Heart left ventricle (tissue), 16 donors: ENCODE measurements around the gene GAB2. TPM values are rescaled to one million over a fixed set of nuclear protein-coding genes. Genes with fewer than 3 reads are reported as not detected.

Experiments
- ATAC-seq, 4 donors: fragments of 200-7000 bp; cut with Tn5 transposase; one replicate each; pipeline ENCODE4 v1.9.1; 2020 to 2022; ENCODE audit warnings: moderate library complexity in 4 of 4, mild to moderate bottlenecking in 3 of 4, moderate number of reproducible peaks in 1 of 4
- DNase-seq, 5 donors: peaks; one replicate each; pipeline ENCODE4 v3.0.0-alpha.2; 2020
- H3K27ac ChIP-seq, 12 donors: fragments of 200-600 bp; sonication (generic) in 4 of 12; one replicate each; pipeline versions ENCODE4 v1.5.0 to v1.8.0; 2016 to 2022; ENCODE audit warnings: mild to moderate bottlenecking in 2 of 12
- H3K27me3 ChIP-seq, 9 donors: fragments of 200-600 bp; sonication (generic) in 2 of 9; one replicate each; pipeline versions ENCODE4 v1.5.1 to v1.8.0; 2016 to 2022; ENCODE audit warnings: mild to moderate bottlenecking in 3 of 9
- H3K36me3 ChIP-seq, 9 donors: fragments of 200-600 bp; sonication (generic) in 2 of 9; one replicate each; pipeline versions ENCODE4 v1.5.0 to v1.8.0; 2018 to 2022; ENCODE audit warnings: mild to moderate bottlenecking in 2 of 9
- H3K4me1 ChIP-seq, 12 donors: fragments of 200-600 bp; sonication (generic) in 4 of 12; one replicate each; pipeline versions ENCODE4 v1.5.0 to v1.8.0; 2016 to 2022; ENCODE audit warnings: mild to moderate bottlenecking in 3 of 12
- H3K4me3 ChIP-seq, 12 donors: fragments of 200-600 bp; sonication (generic) in 4 of 12; one replicate each; pipeline versions ENCODE4 v1.5.0 to v1.8.0; 2017 to 2022; ENCODE audit warnings: mild to moderate bottlenecking in 9 of 12, moderate library complexity in 4 of 12
- H3K9me3 ChIP-seq, 12 donors: fragments of 200-600 bp; sonication (generic) in 4 of 12; one replicate each; pipeline versions ENCODE4 v1.5.0 to v1.8.0; 2016 to 2022; ENCODE audit warnings: mild to moderate bottlenecking in 1 of 12
- POLR2A ChIP-seq, 2 donors: fragments of 450-650 bp; IDR thresholded peaks; one replicate each; pipeline ENCODE4 v1.6.1; 2017; ENCODE audit warnings: antibody characterized with exemption in 2 of 2, mild to moderate bottlenecking in 2 of 2, moderate library complexity in 2 of 2
- whole genome bisulfite sequencing, 4 donors: extraction: QIAGEN DNeasy Blood & Tissue Kit in 2 of 4; methylation state at CpG; one replicate each; pipeline versions ENCODE4 v1.1.5 to v1.1.7; 2013 to 2018; 5-methylcytosine and 5-hydroxymethylcytosine counted together
- intact Hi-C, 10 donors: fragments of 100-400 bp; cut with DNase I; formaldehyde crosslinking; loops; one replicate each; pipeline versions ENCODE4 v1.11.1 to v1.14.2; 2022
- polyA plus RNA-seq, 2 donors: library from polyadenylated mRNA; stranded (reverse); fragments of 200-250 nt; gene quantifications; one replicate each; pipeline ENCODE4 v1.2.3, GENCODE V29; 2013
- total RNA-seq, 9 donors: library from RNA; depleted of rRNA in 2 of 9; stranded (reverse); fragments of >200 nt in 2 of 9; fragmentation: NEBNext Ultra II Directional in 3 of 9; extraction: Animal tissue kit (Norgen Biotek cat#: 25700) in 3 of 9; gene quantifications; one replicate each; pipeline versions ENCODE4 v1.1.0 to v1.2.4, GENCODE V29; 2016 to 2023
- TF ChIP-seq, protein P1 (sequence below), 12 donors: fragments of 200-600 bp; sonication (generic) in 4 of 12; IDR thresholded peaks; one replicate each; pipeline versions ENCODE4 v1.5.0 to v1.8.0; 2018 to 2022; ENCODE audit warnings: antibody characterized with exemption in 12 of 12, mild to moderate bottlenecking in 5 of 12
- donor health status: ischemic (EF 13 %, LVEDD 7.1; RV severe dilation, severe dysfunction).
- donor health status: healthy with polysubstance abuse.
- donor health status: DM: no; HTN: yes; CAD: no.
- donor health status: DM: no; HTN: no; CAD: no.
- donor health status: ischemic (EF 25% LVEDD 6.9; RV normal size, moderate dysfunction).
- donor health status: ischemic (EF 25% LVEDD 5.7; RV mildly dilated, moderate dysfunction).
- donor health status: healthy.
- donor health status: DM: yes; HTN: yes; CAD: no.
- donor health status: ischemic (EF 35%, LVEDD 5.7; RV mildly dilated, moderate dysfunction).
- donor health status: nonischemic (EF 11% LVEDD 7.7; RV severe dilation, severe dysfunction).
- donor health status: DM: yes; HTN: yes; CAD: no.
- donor health status: PGD.
- donor health status: ischemic (EF 29% LVEDD 5.4; RV normal size, mild dysfunction).
- donor health status: nonischemic (EF 23%, LVEDD 6.1; RV moderate dilation, normal function).

GAB2 gene
- total and polyA plus RNA-seq, 11 donors: 6.1 to 53.0 (median 30.0) TPM

GRCh38 chr11:78444726-78445125 is 27.1 kb upstream of the GAB2 start:
- H3K36me3 ChIP-seq: peaks cover 0 to 29% (median 16%) of the 10 kb centered on the region in 9 donors
- ATAC-seq (no peak), DNase-seq (no peak)
- H3K4me3 ChIP-seq: no peak overlapping the region
- H3K4me1 ChIP-seq: no peaks in the 10 kb centered on the region
- WGBS, 4 donors: 84 to 95% (median 89%) methylated on average over 1 of the region's 1 CpG
- TF ChIP-seq, protein P1, sequence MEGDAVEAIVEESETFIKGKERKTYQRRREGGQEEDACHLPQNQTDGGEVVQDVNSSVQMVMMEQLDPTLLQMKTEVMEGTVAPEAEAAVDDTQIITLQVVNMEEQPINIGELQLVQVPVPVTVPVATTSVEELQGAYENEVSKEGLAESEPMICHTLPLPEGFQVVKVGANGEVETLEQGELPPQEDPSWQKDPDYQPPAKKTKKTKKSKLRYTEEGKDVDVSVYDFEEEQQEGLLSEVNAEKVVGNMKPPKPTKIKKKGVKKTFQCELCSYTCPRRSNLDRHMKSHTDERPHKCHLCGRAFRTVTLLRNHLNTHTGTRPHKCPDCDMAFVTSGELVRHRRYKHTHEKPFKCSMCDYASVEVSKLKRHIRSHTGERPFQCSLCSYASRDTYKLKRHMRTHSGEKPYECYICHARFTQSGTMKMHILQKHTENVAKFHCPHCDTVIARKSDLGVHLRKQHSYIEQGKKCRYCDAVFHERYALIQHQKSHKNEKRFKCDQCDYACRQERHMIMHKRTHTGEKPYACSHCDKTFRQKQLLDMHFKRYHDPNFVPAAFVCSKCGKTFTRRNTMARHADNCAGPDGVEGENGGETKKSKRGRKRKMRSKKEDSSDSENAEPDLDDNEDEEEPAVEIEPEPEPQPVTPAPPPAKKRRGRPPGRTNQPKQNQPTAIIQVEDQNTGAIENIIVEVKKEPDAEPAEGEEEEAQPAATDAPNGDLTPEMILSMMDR (IDR thresholded peaks at IDR 0.05): no peak
- no peak for TF ChIP-seq POLR2A (IDR thresholded peaks at IDR 0.05)
- H3K27ac ChIP-seq: no peak overlapping the region
- H3K27me3 ChIP-seq: no peaks in the 10 kb centered on the region
- H3K9me3 ChIP-seq: no peaks in the 10 kb centered on the region
- intact Hi-C loops: no loop called here

DNA sequence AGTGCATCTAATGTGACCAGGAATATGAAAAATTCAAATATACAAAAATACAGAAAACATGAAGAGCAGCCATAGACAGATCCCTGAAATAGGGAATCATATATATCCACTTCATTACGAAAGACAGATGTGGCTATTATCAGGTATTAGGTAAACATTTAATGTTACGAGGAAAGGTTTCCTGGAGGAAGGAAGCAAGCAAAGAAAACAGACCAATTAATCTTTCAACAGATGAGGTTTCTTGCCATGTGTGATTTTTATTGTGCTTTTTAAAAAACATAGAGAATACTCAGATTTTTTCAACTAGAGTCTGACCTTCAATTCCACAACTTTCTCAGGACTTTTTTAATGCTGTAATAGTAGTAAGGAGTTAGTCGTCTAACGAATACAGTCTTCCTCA is 24.3 kb upstream of the GAB2 start:
- no peak overlapping the region for H3K4me3 ChIP-seq
- no peaks in the 10 kb centered on the region for H3K27me3 ChIP-seq
- no peak for ATAC-seq
- H3K36me3 ChIP-seq: peaks cover 0 to 29% (median 16%) of the 10 kb centered on the region in 9 donors
- no peak overlapping the region for H3K27ac ChIP-seq
- H3K9me3 ChIP-seq: no peaks in the 10 kb centered on the region
- TF ChIP-seq, protein P1 (IDR thresholded peaks at IDR 0.05): no peak
- TF ChIP-seq POLR2A (IDR thresholded peaks at IDR 0.05): no peak
- intact Hi-C loops: no loop called here
- no peak for DNase-seq
- WGBS, 4 donors: 83 to 89% (median 85%) methylated on average over 4 of the region's 4 CpGs
- no peaks in the 10 kb centered on the region for H3K4me1 ChIP-seq

- H3K27me3 ChIP-seq: no peaks in the 10 kb centered on the region
- H3K4me1 ChIP-seq: peaks cover 0 to 2% (median 0%) of the 10 kb centered on the region in 12 donors
- DNase-seq (no peak), ATAC-seq (no peak)
- no peaks in the 10 kb centered on the region for H3K9me3 ChIP-seq
- H3K27ac ChIP-seq: no peak overlapping the region
- H3K4me3 ChIP-seq: no peak overlapping the region
- TF ChIP-seq POLR2A (IDR thresholded peaks at IDR 0.05): no peak
- TF ChIP-seq, protein P1 (IDR thresholded peaks at IDR 0.05): no peak
- 68 to 71% (median 71%) methylated on average over 5 of the region's 5 CpGs for WGBS, 4 donors
- H3K36me3 ChIP-seq: peaks cover 0 to 26% (median 13%) of the 10 kb centered on the region in 9 donors
- intact Hi-C loops: no loop called here
These were observed 20.8 kb upstream of the GAB2 start for GRCh38 chr11:78438298-78438975.

DNA sequence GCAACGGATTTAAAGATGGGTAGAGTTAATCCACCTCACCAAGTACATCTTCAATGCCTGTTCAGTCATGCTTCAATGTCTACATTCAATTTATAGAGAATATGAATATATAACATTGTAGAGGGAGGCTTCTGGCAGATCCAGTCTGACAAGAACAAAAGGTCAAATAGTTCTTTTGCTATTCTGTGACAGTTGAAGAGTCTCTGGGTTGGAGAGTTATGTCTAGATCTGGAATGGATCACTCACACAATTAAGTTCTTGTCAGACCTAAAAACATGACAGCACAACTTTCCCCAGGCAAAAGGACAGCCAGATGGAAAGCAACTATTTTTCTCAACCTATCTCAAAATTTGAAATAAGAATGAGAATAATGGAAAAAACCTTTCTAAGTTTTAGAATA is 15.3 kb upstream of the GAB2 start:
- peak in 3 of 4 donors; percentile 47 to 64 (median 61) for ATAC-seq
- no peak for DNase-seq
- 33 to 57% (median 49%) methylated on average over 1 of the region's 1 CpG for WGBS, 4 donors
- peak overlapping the region in 4 of 12 donors; percentile 3 to 54 (median 22) for H3K27ac ChIP-seq
- no peak for TF ChIP-seq POLR2A (IDR thresholded peaks at IDR 0.05)
- TF ChIP-seq, protein P1 (IDR thresholded peaks at IDR 0.05): no peak
- H3K4me3 ChIP-seq: no peak overlapping the region
- peaks cover 0 to 4% (median 0%) of the 10 kb centered on the region in 9 donors for H3K36me3 ChIP-seq
- no peaks in the 10 kb centered on the region for H3K9me3 ChIP-seq
- H3K4me1 ChIP-seq: peaks cover 0 to 12% (median 0%) of the 10 kb centered on the region in 12 donors
- no peaks in the 10 kb centered on the region for H3K27me3 ChIP-seq
- intact Hi-C loops: loop anchor here in 1 of 10 donors (5.0 kb wide), 1 partner anchor 206 kb away; no protein-coding TSS in a partner anchor
